ENCODE measurements around the gene UQCRFS1. TPM values are rescaled to one million over a fixed set of nuclear protein-coding genes. Genes with fewer than 3 reads are reported as not detected.

The UQCRFS1 gene
- total RNA-seq, 3 donors from 2014 or later = 45.8 to 57.6 (median 52.3) TPM

DNA sequence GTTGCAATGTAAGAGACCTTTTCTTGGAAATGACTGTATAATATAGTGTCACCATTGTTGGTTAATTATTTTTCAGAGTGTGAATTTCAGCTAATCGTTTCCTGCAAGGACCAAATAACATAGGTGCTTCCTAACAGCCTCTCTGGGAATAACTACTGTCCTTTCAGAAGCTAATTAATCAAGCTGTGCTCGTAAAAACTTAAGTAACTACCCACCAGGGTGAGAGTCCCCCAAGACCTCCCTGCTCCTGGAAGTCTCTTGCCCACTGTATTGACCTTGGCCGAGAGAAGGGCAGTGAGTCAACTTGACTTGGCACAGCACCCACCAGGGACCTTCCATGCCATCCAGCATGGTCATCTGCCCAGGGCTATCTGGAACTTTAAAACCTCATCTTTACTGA is 50.3 kb downstream of the UQCRFS1 start:
- H3K4me3 Mint-ChIP-seq = no peak overlapping the region
- no peaks in the 10 kb centered on the region for H3K36me3 Mint-ChIP-seq (ENCODE audit: insufficient read depth)
- no peak for DNase-seq
- peaks cover 6% of the 10 kb centered on the region for H3K9me3 Mint-ChIP-seq
- no peak for ATAC-seq
- H3K27me3 Mint-ChIP-seq (ENCODE audit: low read depth) = peaks cover 21% of the 10 kb centered on the region
- H3K4me1 Mint-ChIP-seq (ENCODE audit: low read depth) = no peaks in the 10 kb centered on the region

DNA sequence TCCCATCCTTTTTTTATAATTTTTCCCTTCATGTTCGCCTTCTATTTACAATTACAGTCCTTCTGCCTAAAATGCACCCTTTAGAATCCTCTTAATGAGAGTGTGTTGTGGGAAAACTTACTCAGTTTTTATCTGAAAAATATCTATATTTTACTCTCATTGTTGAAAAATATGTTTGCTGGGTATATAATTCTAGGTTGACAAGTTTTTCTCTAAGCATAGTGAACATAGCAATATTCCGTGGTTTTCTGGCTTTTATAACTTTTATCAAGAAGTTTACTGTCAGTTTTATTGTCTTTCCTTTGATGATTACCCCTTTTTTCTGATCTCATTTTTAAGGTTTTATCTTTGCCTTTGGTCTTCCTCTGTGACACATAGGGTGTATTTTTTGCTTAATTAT is 57.3 kb downstream of the UQCRFS1 start:
- H3K4me3 Mint-ChIP-seq = no peak overlapping the region
- H3K36me3 Mint-ChIP-seq (ENCODE audit: insufficient read depth) = no peaks in the 10 kb centered on the region
- H3K4me1 Mint-ChIP-seq (ENCODE audit: low read depth) = no peaks in the 10 kb centered on the region
- peaks cover 14% of the 10 kb centered on the region for H3K27me3 Mint-ChIP-seq (ENCODE audit: low read depth)
- H3K9me3 Mint-ChIP-seq = peaks cover 36% of the 10 kb centered on the region
- no peak for ATAC-seq
- DNase-seq = no peak

All from activated T-cell treated with anti-CD3 and anti-CD28 coated beads, Interleukin-2, amount 50 U/mL, for 4 hours (primary cell).